DND-41 (cell line): ENCODE results near the gene IGSF22.

Experiments used
- ATAC-seq: fragments of 200-7000 bp; cut with Tn5 transposase; 3 replicates; pipeline ENCODE4 v1.9.1; 2021; ENCODE audit warnings: low read depth; ENCODE audit not compliant: insufficient read depth
- DNase-seq: peaks from one replicate; pipeline ENCODE4 v3.0.0-alpha.2; 2020
- H2AFZ ChIP-seq: 2 replicates; pipeline ENCODE4 v1.6.0; 2012; ENCODE audit warnings: low read depth, low read length
- H3K27ac ChIP-seq: 2 replicates; pipeline ENCODE4 v1.5.1; 2012; ENCODE audit warnings: low read length, inconsistent platforms
- H3K27me3 ChIP-seq: fragments of 200-600 bp; sonication (generic); 2 replicates; pipeline ENCODE4 v1.6.0; 2012; ENCODE audit warnings: low read length, mild to moderate bottlenecking, inconsistent platforms; ENCODE audit not compliant: insufficient read depth, poor library complexity
- H3K36me3 ChIP-seq: 2 replicates; pipeline ENCODE4 v1.5.1; 2012; ENCODE audit warnings: low read length, inconsistent platforms; ENCODE audit not compliant: insufficient read depth
- H3K4me1 ChIP-seq: 2 replicates; pipeline ENCODE4 v1.5.1; 2012; ENCODE audit warnings: mild to moderate bottlenecking, low read length; ENCODE audit not compliant: insufficient read depth
- H3K4me2 ChIP-seq: 2 replicates; pipeline ENCODE4 v1.6.0; 2012; ENCODE audit warnings: mild to moderate bottlenecking, moderate library complexity, low read length, inconsistent platforms; ENCODE audit not compliant: insufficient read depth
- H3K4me3 ChIP-seq, 2 experiments: fragments of 200-600 bp in 1 of 2; shearing (Covaris generic) in 1 of 2; 2 replicates each; pipeline ENCODE4 v1.5.1; 2012 to 2016; ENCODE audit warnings: inconsistent platforms in 2 of 2, low read length in 2 of 2, mild to moderate bottlenecking in 2 of 2, low read depth in 1 of 2, moderate library complexity in 1 of 2
- H3K79me2 ChIP-seq: 2 replicates; pipeline ENCODE4 v1.6.0; 2012; ENCODE audit warnings: low read length, inconsistent platforms; ENCODE audit not compliant: insufficient read depth
- H3K9ac ChIP-seq: 2 replicates; pipeline ENCODE4 v1.6.0; 2012; ENCODE audit warnings: low read depth, mild to moderate bottlenecking, inconsistent platforms, low read length, moderate library complexity
- H3K9me3 ChIP-seq: 2 replicates; pipeline ENCODE4 v1.5.1; 2012; ENCODE audit warnings: low read length, moderate library complexity, mild to moderate bottlenecking, inconsistent platforms; ENCODE audit not compliant: insufficient read depth, severe bottlenecking
- H4K20me1 ChIP-seq: 2 replicates; pipeline ENCODE4 v1.6.0; 2012; ENCODE audit warnings: low read length; ENCODE audit not compliant: insufficient read depth
- EZH2 ChIP-seq: IDR thresholded peaks from 3 replicates; pipeline ENCODE4 v1.6.1; 2012; ENCODE audit warnings: borderline replicate concordance, low read depth, mild to moderate bottlenecking, moderate library complexity, low read length, inconsistent platforms; ENCODE audit not compliant: severe bottlenecking
- TF ChIP-seq, protein P1 (sequence below): IDR thresholded peaks from 2 replicates; pipeline ENCODE4 v1.5.1; 2012; ENCODE audit warnings: borderline replicate concordance, low read length, moderate library complexity, mild to moderate bottlenecking; ENCODE audit not compliant: poor library complexity, severe bottlenecking; ENCODE audit errors: extremely low read depth

IGSF22 gene

DNA sequence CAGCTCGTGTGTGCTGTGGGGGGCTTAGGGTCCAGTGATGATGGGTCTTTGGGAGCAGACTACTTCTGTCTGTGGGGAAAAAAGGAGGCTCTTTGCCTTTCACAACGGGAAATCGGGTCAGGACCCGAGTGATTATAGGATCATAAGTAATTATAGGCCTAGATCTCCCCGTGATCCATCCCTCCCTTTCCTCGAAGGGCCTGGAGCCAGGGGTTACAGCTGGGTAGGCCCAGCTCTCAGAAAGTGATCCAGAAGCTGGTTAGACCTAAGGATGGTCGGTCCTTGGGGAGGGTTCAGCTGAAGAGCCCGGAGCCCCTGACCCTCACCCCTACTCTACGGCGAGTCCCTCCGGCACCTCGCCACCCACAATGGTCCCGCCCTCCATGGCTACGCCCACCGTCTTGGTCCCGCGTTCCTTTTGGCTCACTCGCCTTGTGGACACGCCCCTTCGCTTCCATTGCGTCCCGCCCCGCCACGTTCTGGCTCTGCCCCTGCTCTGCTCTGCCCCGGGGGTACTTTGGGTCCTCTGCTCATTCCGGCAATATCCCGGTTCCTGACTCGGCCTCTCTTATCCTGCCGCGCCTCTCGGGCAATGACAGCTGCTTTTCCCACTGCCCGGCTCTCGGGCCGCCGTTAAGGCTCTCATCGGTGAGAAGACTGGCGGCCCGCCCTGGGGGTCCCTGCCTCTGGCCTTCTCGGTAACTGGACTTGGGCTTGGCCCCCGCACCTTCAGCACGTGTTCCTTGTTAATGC lies 5.0 kb downstream of the IGSF22 start:
- DNase-seq, result no peak
- H3K79me2 ChIP-seq, result no peaks in the 10 kb centered on the region
- no peaks in the 10 kb centered on the region for H3K36me3 ChIP-seq
- no peak overlapping the region for H3K4me2 ChIP-seq
- H3K27me3 ChIP-seq, result peaks cover 13% of the 10 kb centered on the region
- H3K9ac ChIP-seq, result no peak overlapping the region
- TF ChIP-seq, protein P1, sequence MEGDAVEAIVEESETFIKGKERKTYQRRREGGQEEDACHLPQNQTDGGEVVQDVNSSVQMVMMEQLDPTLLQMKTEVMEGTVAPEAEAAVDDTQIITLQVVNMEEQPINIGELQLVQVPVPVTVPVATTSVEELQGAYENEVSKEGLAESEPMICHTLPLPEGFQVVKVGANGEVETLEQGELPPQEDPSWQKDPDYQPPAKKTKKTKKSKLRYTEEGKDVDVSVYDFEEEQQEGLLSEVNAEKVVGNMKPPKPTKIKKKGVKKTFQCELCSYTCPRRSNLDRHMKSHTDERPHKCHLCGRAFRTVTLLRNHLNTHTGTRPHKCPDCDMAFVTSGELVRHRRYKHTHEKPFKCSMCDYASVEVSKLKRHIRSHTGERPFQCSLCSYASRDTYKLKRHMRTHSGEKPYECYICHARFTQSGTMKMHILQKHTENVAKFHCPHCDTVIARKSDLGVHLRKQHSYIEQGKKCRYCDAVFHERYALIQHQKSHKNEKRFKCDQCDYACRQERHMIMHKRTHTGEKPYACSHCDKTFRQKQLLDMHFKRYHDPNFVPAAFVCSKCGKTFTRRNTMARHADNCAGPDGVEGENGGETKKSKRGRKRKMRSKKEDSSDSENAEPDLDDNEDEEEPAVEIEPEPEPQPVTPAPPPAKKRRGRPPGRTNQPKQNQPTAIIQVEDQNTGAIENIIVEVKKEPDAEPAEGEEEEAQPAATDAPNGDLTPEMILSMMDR, result no peak
- TF ChIP-seq EZH2, result no peak
- H3K9me3 ChIP-seq, result no peaks in the 10 kb centered on the region
- H3K27ac ChIP-seq, result no peak overlapping the region
- H3K4me3 ChIP-seq, result no peak overlapping the region
- H4K20me1 ChIP-seq, result no peaks in the 10 kb centered on the region
- H2AFZ ChIP-seq, result no peak overlapping the region
- no peak for ATAC-seq
- H3K4me1 ChIP-seq, result no peaks in the 10 kb centered on the region

DNA sequence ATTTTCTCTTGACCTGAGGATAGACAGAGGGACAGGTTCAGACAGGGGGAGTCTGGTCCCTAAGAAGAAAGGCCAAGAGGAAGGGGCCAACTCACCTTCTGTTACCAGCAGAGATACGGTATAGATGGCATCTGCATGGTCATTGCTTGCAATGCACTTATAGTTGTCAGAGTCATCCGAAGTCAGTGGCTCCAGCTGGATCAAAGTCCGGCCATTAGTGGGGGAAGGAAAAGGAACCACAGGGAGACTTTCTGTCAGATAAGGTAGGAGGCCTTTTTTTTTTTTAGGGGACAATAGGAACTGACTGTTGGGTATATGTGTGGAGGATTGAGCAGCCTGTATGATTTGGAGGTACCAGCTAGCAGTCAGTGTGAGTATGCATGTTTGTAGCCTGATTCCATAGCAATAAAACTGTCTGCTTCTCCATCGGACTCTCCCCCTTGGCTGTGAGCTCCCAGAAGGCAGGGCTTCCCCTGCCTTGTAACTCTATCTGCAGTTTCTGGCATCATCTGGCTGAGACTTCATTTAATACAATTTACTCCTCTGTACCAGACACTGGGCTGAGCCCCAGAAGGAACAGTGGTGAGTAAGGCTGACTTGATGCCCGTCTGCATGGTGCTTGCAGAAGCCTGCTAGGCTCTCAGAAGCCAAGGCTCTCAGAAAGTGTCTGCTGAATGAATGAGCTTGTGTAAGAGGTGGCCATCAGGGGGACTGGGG lies 5.7 kb downstream of the IGSF22 start:
- Histone ChIP-seq H3K27ac (no peak overlapping the region), H3K79me2 (no peaks in the 10 kb centered on the region), H2AFZ (no peak overlapping the region), H3K9ac (no peak overlapping the region), H3K9me3 (no peaks in the 10 kb centered on the region), H3K4me3 (no peak overlapping the region), H3K36me3 (no peaks in the 10 kb centered on the region), H3K4me1 (no peaks in the 10 kb centered on the region), H3K27me3 (peaks cover 13% of the 10 kb centered on the region), H3K4me2 (no peak overlapping the region), H4K20me1 (no peaks in the 10 kb centered on the region)
- TF ChIP-seq, protein P1, result no peak
- no peak for TF ChIP-seq EZH2
- DNase-seq (no peak), ATAC-seq (no peak)

DNA sequence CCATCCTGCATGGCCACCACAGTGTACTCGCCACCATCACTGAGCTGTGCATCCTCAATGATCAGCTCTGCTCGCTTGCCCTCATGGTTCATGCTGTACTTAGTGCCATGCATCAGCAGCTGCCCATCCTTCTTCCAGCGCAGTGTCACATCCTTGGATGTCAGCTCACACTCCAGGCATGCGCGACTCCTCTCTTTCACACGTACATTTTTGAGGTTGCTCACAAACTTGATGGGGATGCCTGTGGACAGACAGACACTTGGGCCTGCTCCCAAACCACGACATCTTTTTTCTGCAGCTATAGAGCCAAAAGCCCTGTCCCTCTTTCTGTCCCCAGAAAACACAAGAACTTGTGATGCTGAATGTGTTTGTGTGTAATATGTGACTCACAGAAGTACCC lies 10.5 kb downstream of the IGSF22 start:
- Histone ChIP-seq H3K27me3 (peaks cover 5% of the 10 kb centered on the region), H3K79me2 (no peaks in the 10 kb centered on the region), H3K9me3 (no peaks in the 10 kb centered on the region), H3K27ac (no peak overlapping the region), H4K20me1 (no peaks in the 10 kb centered on the region), H2AFZ (no peak overlapping the region), H3K4me3 (no peak overlapping the region), H3K36me3 (no peaks in the 10 kb centered on the region), H3K9ac (no peak overlapping the region), H3K4me2 (no peak overlapping the region), H3K4me1 (no peaks in the 10 kb centered on the region)
- TF ChIP-seq EZH2, result no peak
- TF ChIP-seq, protein P1, result no peak
- no peak for ATAC-seq
- no peak for DNase-seq
